ENCODE data around the gene MYPOP.
"Not testable (repeated sequence)": the region's sequence is repeated elsewhere in the genome, so short reads cannot be mapped to it uniquely, and the experiment has no call there.

Gene MYPOP

DNA sequence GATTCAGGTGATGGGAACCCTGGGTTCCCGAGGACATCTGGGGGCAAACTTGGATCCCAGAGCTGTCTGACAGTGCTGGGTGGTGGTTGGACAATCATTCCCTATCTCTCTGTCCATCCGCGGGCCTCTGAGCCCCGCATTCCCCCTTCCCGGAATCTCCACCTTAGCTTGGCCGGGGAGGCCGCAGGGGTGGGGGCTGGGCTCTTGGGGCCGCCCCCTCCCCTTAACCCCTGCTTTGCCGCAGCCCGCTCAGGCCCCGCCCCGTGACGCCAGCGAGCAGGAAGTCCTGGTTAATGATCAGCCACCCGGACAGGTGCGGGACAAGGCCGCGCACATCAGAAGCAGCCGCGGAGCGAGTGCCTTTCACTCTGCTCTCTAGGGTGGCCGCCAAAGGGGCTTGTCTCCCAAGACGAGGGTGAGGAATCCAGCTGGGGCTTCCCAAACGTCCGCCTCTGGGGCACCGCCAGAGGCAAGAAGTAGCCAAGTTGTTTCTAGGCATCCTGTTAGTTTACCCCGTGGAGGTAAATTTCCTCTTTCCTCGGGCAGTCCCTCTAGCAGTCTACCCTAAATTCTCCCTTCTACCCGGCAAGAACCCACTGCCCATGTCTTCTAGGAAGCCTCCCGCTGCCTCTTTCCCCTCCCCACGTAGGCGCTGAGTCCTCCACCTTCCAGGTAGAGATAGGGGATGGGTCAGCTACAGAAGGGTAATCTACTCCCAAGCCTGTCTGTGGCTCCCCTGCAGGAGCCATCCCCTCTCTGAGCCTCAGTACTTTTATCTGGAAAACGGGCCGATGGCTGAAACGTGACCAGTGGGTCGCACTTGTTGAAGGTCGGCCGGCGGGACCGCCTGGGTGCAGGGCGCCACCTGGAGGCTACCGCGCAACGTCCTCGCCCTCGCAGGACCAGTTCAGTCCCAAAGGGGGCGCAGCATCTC is 19.5 kb downstream of the MYPOP start:
- peak; percentile 81 for DNase-seq

DNA sequence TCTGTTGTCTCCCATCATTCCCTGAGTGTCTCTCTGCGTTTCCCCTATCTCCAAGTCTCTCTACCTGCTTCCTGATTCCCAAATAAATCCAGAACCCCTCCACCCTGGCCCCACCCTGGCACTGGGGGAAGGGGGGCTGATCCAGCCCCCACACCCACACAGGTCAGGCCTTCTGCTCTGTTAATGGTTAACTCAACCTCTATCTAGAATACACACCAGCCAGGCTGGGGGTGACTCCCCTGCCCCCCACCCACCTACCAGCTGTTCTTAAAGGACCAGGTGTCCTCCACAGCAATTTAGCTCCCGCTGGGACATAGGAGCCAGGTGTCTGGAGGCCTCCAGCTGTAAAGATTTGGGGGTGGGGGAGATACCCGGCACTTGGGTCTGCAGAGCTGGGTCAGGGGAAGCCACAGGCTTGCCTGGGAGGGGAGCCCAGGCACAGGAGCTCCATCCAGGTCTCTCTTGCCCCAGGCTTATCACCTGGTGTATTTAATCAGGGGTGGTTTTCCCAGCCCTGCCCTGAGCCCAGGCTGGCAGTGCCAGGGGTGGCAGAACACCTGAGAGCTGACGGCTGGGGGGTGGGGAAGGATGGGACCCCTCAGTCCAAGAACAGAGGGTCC is 20.4 kb downstream of the MYPOP start:
- DNase-seq = no peak

DNA sequence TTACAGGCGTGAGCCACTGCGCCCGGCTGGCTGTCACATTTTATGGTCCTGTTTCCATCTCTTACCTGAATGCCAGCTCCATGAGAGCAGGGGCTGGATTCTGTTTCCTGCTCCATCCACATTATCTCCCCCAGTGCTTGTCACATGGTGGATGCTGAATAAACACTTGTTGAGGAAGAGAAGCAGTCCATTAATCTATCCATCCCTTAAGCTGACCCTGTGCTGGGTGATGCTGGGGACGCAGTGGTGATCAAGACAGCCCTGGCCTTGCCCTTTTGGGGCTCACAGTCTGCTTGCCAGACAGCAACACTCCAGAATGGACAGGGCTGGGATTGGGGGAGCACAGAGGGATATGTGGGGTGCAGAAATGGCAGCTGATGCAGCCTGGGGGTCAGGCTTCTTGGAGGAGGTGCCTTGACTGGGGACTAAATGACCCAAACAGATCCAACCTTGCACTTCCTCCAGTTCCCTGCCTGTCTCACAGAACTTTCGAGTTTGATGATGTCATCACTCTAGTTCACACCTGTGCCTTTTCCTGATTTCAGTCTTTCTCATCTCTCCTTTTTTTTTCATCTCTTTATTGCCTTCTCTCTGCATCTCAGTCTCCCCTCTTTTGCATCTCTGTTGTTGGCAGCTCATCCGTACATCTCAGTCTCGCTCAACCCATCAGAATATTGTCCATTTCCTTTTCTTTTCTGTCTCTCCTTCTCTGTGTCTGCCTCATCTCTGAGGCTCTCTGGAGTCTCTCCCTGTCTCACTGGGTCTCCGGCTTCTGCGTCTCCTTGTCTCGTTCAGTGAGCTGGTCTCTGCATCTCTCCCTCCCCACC is 21.1 kb downstream of the MYPOP start:
- no peak for DNase-seq

DNA sequence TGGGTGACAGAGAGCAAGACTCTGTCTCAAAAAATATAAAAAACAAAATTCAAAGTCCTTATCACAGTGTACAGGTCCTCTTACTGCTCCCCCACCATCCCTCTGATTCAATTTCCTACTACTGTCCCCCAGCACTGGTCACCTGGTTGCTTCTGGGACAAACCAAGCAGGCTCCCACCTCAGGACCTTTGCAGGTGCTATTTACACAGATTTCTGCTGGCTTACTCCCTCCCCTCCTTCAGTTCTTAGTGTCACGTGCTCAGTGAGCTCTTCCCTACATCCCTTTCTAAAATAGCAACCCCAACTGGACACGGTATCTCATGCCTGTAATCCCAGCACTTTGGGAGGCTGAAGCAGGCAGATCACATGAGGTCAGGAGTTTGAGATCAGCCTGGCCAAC is 22.4 kb downstream of the MYPOP start:
- no peak for DNase-seq

DNA sequence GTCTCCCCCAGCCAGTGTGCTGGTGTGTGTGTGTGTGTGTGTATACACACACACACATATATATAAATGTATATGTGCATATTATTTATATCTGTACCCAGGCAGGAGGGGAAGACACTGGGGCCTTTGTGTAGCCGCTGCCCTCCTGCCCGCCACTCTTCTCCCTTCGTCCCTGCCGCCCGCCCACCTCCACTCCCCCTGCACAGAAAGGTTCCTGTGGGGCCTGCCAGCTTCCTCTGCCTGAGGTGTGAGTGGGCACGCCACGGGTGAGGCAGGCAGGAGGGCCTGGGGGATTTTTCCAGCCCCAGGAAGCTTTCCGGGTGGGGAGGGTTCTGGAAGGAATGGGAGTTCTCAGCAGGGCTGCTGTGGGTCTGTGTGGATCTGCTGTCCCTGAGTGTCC is 23.4 kb downstream of the MYPOP start:
- DNase-seq = no peak

DNA sequence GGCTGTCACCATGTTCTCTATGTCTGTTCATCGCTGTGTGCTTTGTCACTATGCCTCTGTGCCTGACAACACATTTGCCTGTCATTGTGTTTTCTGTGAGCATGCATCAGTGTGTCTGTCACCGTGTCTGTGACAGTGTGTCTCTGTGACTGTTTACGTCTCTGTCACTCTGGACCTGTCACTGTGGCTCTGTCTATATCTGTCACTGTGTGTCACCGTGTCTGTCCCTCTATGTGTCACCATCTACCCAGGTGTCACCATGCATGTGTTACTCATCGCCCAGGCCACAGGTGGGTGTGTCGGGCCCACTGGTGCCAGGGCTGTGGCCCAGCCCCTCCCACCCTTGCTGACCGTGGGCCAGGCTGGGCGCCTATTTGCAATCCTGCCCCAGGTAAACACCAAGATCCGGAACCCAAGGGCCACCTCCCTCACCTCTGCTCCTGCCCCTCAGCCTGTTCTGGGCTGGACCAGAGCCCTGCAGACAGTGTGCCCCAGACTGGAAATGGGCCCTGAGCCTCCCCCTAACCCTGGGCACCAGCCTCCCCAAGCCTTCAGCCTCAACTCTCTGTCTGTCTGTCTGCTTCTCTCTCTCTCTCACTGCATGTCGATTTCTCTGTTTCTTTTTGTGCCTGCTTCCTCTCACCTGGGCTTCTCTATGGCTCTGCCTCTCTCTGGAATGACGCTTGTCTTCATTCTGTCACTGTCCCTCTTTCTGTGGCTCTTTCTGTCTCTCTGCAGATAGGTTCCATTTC is 24.2 kb downstream of the MYPOP start:
- no peak for DNase-seq

DNA sequence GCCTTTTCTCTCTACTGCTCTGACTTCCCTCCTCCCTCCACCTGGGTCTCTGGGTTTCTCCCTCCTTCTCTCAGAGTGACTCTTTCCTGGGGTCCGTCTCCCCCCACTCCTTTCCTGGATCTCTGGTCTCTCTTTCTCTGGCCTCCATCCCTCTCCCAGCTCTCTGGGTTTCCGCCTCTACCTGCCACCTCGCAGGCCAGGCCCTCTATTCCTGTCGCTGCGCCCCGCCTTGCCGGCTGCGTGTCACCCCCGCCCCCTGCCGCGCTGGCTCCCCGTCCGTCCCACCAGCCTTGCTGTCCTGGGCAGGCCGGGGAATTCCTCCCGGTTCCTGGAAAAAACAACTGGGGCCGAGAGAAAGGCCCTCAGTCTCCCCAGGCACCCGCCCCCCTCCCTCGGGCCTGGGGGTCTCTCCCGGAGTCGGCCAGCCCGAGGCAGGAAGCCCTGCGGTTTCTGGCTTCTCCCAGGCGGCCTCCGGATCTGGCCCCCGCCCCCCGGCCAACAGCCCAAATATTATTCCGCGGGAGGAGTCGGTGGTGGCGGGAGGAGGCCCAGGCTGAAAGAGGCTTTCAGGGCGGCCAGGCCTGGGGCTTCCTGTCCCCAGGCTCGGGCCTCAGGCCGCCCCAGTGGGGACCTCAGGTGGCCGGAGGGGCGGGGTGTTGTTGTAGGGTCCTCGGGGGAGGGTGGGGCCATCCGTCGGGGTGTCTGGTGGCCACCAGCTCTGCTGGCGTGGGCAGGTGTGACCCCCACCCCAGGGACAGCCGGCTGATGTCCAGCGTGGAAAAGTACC is 25.8 kb downstream of the MYPOP start:
- DNase-seq = no peak

DNA sequence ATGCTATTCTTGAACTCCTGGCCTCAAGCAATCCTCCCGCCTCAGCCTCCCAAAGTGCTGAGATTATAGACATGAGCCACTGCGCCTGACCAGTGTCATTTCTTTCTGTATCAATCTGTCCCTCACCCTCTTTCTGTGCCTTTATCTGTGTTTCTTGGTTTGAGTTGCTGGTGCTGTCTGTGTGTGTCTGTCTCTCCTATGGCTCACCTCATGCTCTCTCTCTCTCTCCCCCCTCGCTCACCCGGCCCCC is 26.3 kb downstream of the MYPOP start:
- DNase-seq = no peak

DNA sequence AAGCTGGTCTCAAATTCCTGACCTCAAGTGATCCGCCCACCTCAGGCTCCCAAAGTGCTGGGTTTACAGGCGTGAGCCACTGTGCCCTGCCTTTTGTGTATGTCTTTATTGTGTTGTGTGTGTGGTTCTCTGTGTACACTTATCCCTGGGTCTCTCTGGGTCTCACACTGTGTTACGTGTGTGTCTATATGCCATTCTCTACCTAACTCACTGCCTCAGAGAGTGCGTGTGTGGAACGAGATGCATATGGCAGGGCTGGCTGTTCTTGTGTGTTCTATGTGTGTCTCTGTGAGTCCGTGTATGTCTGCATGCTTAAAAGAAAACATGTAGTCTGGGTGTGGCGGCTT is 27.8 kb downstream of the MYPOP start:
- no peak for DNase-seq

DNA sequence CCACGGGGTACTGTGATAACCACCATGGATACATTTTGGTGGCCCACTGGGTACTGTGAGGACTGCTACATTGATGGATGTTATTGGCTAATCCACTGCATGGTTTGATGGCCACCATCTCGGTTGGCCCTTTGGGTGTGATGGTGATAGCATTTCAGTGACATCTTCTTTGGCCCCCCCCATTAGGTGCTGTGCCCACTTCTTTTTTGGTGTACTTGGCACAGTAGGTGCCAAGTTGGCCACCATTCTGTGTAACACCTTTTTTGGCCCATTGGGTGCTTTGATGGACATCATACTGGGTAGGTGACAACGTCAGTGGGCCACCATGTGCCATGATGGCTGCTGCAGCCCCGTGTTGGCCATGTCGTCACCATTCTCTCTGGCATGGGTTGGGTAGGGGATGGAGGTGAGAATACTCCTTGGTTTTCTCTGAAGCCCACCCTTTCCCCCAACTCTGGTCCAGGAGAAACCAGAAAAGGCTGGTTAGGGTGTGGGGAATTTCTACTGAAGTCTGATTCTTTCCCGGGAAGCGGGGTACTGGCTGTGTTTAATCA is 29.1 kb downstream of the MYPOP start:
- DNase-seq = no peak

DNA sequence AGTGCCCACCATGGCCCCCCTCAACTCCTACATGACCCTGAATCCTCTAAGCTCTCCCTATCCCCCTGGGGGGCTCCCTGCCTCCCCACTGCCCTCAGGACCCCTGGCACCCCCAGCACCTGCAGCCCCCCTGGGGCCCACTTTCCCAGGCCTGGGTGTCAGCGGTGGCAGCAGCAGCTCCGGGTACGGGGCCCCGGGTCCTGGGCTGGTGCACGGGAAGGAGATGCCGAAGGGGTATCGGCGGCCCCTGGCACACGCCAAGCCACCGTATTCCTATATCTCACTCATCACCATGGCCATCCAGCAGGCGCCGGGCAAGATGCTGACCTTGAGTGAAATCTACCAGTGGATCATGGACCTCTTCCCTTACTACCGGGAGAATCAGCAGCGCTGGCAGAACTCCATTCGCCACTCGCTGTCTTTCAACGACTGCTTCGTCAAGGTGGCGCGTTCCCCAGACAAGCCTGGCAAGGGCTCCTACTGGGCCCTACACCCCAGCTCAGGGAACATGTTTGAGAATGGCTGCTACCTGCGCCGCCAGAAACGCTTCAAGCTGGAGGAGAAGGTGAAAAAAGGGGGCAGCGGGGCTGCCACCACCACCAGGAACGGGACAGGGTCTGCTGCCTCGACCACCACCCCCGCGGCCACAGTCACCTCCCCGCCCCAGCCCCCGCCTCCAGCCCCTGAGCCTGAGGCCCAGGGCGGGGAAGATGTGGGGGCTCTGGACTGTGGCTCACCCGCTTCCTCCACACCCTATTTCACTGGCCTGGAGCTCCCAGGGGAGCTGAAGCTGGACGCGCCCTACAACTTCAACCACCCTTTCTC is 30.1 kb downstream of the MYPOP start:
- no peak for DNase-seq

DNA sequence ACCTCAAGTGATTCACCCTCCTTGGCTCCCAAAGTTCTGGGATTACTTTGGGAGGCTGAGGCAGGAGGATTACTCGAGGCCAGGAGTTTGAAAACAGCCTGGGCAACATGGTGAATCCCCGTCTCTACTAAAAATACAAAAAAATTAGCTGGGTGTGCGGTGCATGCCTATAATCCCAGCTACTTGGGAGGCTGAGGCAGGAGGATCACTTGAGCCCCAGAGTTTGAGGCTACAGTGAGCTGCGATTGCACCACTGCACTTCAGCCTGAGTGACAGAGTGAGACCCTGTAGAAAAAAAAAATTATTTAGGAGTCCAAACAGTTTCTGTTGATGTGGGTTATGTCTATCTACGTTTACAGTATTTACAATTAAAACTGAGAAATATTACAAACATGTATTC is 31.6 kb downstream of the MYPOP start:
- no peak for DNase-seq

DNA sequence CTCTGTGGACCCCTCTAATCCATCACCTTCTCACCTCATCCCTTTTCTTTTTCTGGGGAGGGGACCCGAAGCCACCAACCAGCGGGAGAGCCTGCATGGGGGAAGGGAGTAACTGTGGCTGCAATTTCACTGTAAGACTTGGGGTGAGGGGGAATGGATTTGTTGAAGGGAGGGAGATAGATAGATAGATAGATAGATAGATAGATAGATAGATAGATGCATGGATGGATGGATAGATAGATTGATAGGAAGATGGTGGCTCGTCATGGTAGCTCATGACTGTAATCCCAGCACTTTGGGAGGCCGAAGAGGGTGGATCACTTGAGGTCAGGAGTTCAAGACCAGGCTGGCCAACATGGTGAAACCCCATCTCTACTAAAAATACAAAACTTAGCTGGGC is 35.2 kb downstream of the MYPOP start:
- not testable (repeated sequence) for DNase-seq

DNA sequence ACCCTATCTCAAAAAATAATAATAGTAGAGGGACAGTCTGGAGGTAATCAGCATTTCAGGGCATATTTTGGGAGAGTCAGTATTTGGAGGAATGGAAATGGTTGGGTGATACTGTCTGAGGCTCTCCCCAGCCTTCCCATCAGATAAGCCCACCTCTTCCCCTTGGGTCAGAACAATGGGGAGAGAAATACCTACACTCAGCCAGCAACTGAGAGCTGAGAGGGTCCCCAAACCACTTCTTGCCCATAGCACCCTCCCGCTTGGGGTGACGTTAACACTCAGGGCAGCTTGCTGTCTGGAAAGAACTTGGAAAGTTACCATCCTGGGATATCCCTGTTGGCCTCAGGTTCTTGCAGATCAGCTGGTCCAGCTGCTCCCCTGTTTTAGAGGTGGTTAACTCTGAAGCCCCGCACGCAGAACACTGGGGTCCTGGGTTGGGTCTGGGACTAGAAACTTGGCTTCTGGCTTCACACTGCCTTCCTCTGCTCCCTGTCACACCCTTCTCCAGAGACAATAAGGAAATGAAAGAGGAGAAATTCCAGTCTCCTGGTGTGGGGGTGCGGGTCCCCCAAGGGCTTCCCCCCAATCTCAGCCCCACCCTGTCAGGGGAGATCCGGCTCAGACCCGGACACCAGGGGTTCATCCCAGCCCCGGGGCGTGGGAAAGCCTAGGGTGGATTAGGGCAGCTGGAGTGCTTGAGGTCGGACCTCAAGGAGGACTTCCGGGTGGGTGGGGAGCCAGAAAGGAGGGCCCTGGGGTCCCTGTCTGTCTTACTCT is 35.8 kb downstream of the MYPOP start:
- no peak for DNase-seq

DNA sequence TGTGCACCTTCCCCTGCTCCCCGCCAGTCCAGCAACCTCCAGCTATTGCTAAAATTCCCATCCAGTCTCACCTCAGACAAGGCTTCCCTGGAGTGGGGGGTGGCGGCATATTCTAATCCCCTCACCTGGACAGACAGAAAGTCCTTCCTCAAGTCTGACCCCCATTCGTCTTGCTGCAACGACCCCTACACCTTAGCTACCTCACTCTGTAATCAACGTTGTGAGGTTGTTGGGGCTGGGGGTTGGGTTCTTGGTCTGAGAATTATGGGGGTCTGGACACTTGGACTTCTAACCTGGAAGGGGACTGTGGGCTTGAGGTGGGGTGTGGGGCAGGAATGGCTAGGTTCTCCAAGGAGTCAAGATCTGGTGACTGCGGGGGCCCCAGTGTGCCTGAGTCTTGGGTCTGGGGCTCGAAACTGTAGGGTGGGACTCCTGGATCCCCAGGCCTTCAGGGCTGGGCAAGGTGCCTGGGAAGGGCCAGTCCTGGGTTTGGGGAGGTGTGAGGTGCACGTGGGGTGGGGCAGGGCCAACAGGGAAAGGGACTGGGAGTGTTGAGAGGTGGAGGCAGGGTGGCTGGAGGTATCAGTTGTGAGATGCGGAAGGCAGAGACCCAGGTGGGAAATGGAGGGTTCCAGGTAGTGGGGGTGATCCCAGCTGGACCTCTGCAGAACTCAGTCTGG is 37.0 kb downstream of the MYPOP start:
- no peak for DNase-seq

DNA sequence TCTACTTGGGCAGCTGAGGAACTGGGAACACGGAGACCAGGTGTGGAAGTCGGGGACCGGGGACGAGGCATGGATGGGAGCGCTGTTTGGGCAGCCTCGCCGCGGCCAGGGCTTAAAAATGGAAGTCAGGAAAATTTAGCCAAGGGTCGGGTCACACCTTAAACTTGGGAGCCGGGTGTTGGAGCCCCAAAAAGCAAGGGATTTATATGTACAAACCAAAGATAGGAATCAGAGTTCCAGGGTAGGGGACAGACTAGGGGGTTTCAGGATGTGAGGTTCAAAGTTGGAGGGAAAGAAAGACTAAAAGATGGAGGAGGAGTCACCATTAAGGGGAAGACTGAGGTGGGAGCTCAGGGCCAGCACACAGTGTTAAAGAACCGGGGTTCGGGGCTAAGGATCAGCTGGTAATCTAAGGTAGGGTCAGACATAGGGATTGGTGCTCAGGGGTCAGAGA is 37.8 kb downstream of the MYPOP start:
- no peak for DNase-seq

DNA sequence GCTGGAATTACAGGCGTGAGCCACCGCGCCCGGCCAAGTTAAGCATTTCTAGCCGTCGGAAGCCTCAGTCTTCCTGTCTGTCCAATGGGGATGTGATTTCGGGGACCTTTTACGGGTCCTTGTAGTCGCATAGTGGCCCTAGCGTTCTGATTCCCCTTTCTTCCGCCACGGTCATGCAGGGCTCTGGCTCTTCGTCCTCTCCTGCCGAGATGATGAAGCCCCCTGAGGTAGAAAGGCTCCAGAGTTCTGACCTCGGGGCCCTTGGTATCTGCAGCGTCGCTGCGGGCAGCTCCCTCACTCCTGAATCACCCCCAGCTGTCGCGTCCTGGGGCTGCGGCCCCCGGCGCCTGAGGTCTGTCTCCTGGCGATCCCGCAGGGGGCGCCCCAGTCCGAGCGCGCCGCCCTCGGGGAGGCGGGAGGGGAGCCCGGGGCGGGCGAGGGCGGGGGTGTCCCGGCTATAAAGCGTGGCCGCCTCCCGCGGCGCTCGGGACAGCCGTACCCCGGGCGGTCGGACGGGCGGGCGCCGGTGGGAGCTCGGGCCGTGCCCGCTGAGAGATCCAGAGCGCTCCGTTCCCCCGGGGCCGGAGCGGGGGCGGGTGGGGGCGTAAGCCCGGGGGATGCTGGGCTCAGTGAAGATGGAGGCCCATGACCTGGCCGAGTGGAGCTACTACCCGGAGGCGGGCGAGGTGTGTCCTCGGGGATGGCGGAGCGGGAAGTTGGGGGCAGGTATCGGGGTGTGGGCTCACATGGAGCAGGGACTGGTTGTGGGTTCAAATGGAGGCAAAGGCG is 38.4 kb downstream of the MYPOP start, which contains the start of gene FOXA3:
Gene FOXA3 (plus strand): TSS at position 487 of the 789 bp plus-strand sequence. CDS start 131 bp downstream, at position 618.
- peak; percentile 47 for DNase-seq

DNA sequence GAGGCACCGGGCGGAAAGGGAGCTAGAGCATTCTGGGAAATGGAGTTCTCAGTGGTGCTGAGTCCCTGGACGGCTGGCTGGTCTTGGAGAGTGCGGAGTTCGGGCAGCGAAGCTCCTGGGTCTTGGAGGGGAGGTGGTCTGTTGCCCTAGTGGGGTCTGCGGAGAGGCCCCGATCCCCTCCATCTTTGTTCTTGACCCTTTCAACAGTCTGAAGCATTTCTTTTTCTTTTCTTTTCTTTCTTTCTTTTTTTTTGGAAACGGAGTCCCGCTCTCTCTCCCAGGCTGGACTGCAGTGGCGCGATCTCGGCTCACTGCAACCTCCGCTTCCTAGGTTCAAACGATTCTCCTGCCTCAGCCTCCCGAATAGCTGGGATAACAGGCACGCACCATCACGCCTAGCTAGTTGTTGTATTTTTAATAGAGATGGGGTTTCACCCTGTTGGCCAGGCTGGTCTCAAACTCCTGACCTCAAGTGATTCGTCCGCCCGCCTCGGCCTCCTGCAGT is 39.0 kb downstream of the MYPOP start:
- DNase-seq = no peak
